LNCaP clone FGC (cell line): ENCODE measurements around the gene TCIRG1.
"Not testable (repeated sequence)": the region's sequence is repeated elsewhere in the genome, so short reads cannot be mapped to it uniquely, and the experiment has no call there.

ENCODE experiments used
- DNase-seq: peaks from one replicate; pipeline ENCODE4 v3.0.0-alpha.2; 2011; ENCODE audit warnings: low read depth
- H3K4me3 ChIP-seq: 2 replicates; pipeline ENCODE4 v1.5.1; 2011; ENCODE audit warnings: mild to moderate bottlenecking, low read depth, low read length, control low read depth
- TF ChIP-seq, protein P1 (sequence below): IDR thresholded peaks from 2 replicates; pipeline ENCODE4 v1.5.1; 2012; ENCODE audit warnings: mild to moderate bottlenecking; ENCODE audit not compliant: control insufficient read depth, insufficient read depth; ENCODE audit errors: extremely low read depth

The TCIRG1 gene, protein sequence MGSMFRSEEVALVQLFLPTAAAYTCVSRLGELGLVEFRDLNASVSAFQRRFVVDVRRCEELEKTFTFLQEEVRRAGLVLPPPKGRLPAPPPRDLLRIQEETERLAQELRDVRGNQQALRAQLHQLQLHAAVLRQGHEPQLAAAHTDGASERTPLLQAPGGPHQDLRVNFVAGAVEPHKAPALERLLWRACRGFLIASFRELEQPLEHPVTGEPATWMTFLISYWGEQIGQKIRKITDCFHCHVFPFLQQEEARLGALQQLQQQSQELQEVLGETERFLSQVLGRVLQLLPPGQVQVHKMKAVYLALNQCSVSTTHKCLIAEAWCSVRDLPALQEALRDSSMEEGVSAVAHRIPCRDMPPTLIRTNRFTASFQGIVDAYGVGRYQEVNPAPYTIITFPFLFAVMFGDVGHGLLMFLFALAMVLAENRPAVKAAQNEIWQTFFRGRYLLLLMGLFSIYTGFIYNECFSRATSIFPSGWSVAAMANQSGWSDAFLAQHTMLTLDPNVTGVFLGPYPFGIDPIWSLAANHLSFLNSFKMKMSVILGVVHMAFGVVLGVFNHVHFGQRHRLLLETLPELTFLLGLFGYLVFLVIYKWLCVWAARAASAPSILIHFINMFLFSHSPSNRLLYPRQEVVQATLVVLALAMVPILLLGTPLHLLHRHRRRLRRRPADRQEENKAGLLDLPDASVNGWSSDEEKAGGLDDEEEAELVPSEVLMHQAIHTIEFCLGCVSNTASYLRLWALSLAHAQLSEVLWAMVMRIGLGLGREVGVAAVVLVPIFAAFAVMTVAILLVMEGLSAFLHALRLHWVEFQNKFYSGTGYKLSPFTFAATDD

DNA sequence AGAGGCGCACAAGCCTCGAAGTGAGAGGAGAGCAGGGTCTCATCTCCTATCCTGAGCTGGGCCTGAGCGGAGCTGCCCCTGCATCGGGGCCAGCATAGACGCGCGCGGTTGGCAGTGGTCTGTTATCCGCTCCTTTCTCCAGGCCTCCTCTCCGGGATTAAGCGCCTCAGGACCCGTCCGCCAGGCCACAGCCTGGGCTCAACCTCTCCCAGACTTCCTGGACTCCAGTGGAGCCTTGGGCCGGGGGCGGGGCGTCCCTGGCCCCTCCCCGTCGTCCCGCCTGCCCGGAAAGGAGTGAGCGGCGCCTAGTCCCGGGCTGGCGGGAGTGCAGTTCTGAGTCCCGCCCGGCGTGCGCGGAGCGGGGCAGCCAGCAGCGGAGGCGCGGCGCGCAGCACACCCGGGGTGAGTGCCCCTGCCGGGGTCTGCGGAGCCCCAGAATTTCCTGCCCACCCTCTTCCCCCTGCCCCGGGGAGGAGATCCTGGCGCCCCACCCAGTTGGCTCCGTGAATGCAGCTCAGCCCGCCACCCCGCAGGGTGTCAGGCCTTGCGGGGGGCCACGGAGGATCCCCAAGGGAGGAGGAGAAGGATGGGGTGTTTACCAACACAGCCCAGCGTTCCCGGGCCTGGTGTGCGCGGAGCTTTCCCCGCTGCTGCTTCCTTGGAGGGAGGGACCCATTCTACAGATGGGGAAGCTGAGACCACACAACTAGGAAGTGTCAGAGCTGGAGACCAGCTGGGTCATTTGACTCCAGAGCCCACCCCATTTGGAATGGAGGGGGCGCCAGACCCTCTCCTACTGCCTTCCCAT lies at the start of gene TCIRG1:
TSS of gene TCIRG1 (plus strand) at position 308 of the 808 bp plus-strand sequence. CDS start 2,247 bp downstream, outside the sequence.
- DNase-seq: peak; percentile 21
- TF ChIP-seq, protein P1, sequence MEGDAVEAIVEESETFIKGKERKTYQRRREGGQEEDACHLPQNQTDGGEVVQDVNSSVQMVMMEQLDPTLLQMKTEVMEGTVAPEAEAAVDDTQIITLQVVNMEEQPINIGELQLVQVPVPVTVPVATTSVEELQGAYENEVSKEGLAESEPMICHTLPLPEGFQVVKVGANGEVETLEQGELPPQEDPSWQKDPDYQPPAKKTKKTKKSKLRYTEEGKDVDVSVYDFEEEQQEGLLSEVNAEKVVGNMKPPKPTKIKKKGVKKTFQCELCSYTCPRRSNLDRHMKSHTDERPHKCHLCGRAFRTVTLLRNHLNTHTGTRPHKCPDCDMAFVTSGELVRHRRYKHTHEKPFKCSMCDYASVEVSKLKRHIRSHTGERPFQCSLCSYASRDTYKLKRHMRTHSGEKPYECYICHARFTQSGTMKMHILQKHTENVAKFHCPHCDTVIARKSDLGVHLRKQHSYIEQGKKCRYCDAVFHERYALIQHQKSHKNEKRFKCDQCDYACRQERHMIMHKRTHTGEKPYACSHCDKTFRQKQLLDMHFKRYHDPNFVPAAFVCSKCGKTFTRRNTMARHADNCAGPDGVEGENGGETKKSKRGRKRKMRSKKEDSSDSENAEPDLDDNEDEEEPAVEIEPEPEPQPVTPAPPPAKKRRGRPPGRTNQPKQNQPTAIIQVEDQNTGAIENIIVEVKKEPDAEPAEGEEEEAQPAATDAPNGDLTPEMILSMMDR: no peak
- peak within 1 kb of the TSS; percentile 60 for H3K4me3 ChIP-seq

DNA sequence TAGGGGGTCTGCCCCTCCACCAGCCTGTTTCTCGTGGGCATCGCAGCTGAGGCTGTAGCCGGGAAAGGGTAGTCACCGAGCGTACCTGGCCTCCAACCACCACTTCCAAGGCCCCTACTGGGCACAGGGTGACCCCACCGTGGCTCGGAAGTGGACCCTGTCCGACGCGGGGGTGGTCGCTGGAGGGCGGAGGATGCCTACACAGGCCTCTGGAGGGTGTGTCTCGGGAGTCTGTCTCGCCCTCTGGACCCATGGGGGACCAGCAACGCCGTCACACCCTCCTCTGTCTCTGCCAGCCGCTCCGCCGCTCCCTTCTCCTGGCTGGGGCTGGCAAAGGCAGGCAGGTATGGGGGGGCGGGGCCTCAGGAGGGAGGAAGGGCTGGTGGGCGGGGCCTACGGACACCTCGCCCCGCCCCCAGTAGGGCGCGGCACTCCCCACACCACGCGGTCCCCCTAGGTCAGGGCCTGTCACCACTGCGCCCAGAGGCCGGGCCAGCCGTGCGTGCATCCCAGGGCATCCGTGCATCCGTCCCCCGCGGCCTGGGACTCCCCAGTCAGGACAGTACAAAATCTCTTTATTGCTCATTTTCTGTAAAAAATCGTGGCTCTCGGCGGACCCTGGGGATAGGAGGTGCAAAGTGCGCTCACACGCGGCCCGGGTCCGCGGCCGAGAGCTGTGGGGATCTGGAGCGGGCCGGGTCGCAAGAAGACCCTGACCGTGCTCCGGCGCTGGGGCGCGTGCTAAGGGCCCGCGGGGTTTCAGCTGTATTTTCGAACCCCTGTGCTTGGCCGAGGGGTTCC lies 48.1 kb upstream of the TCIRG1 start:
- not testable (repeated sequence) for H3K4me3 ChIP-seq, DNase-seq

DNA sequence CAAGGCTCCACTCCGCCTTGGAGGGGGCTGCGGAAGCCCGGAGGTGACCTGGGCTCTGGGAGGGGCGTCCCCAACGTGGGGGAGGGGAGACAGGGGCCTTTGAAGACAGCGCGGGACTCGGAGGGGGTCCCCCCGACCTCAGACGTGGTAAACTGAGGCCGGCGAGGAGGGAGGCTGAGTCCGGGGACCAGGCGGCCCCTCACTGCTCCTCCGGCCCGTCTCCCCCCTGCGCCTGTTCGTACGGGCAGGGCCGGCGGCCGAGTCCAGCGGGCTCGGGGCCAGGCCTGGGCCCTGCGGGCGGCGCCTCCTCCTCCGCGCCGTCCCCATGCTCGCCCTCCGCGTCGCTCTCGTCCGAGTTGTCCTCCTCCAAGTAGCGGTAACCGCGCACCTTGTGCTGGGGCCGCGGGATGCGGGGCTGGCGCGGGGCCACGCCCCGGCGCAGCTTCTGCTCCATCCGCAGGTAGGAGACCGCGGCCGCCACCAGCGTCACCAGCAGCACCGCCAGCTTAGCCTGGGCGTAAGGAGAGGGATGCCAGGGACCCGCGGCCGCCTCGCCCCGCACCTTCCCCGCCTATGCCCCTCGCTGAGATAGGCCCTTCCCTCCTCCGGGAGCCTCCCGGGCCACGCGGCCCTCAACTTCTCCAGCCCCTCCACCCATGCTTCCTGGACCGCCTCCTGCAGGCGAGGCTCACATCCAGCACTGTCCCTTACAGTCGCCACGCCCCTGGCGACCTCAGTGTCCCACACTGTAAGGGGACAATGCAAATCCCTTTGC lies 47.3 kb upstream of the TCIRG1 start:
- DNase-seq, H3K4me3 ChIP-seq: not testable (repeated sequence)

DNA sequence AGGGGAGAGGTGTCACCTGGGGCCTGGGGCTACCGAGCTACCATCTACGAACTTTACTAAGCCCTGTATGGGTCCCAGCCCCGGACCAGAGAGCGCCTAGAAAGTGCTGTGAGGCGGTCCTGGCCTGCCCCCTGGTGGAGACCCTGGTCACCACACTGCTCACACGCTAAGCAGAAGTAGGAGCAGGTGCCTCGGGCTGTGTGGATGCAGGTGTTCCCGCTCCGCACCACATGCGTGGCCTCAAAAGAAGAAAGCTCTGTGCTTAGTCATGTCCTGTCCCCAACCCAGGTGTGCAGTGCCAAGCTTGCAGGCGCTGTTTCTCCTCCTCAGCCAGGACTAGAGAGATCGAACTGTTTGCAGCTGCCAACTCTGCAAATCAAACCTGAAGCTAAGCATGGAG lies 45.0 kb upstream of the TCIRG1 start:
- DNase-seq, H3K4me3 ChIP-seq: not testable (repeated sequence)
- TF ChIP-seq, protein P1: peak; percentile 60

DNA sequence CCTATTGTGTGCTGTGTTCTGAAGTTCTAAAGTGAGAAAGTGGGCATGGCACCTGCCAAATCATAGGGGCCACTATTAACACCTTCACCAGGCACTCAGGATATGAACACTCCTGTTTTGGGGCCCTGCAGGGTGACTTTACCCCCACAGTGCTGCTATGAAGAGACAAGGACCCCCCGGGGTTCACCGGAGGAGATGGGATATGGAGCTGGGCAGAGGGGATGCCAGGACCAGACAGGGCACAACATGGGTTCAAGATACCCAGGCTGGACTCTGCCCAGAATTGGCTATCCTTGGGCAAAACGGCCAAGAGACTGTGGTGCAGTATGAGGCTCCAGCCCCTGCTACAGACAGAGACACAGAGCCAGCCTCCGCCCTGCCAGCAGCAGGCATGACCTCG lies 44.4 kb upstream of the TCIRG1 start:
- not testable (repeated sequence) for DNase-seq

DNA sequence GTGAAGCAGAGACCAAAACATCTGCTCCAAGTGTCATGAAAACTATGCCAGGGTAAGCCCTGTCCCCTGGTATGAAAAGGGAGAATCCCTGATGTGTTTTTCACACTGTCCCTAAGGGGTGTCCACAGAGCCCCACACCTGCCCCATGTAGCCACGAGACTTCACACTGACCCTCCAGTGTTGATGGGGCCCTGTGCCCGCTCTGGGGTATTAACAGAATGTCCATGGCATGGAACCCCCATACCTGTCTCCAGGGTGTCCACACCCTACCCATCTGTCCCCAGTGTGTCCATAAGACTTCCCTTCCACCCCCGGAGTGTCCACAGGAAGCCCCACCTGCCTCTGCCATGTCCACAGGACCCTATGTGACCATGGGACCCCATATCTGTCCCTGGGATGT lies 43.7 kb upstream of the TCIRG1 start:
- DNase-seq, H3K4me3 ChIP-seq: not testable (repeated sequence)

More for the DNA sequence above, 44.4 kb upstream of the TCIRG1 start:
- not testable (repeated sequence) for H3K4me3 ChIP-seq

DNA sequence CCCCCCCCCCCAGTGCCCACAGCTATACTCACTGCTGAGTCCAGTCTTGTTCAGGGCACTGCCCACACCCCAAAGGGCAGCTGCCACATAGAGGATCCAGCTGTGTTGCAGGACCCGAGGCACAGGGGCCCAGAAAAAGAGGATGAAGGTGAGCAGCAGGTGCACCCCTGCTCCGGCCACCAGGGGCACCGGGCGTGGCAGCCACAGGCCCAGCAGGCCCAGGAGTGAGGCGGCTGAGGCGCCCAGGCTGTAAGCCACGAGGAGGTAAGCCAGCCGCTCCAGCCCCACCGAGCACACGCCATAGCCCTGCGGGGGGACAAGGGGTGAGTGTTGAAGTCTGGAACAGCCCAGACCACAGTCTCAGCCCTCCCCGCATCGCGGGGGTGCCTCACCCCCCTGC lies 43.2 kb upstream of the TCIRG1 start:
- not testable (repeated sequence) for DNase-seq

DNA sequence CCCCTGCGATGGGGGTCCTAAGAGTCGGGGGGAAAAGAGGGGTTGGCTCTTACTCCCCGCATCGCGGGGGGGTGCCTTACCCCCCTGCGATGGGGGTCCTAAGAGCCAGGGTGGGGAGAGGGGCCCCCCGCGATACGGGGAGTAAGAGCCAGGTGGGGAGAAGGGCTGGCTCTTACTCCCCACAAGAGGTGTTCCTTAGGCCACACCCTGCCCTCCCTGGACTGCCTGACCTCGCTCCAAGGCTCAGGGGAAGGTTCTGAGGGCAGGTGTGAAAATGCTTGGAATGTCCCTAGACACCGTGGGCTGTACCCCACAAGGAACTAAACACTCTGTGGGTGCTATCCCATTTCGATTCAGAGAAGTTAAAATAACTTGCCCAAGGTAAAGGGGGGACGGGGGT lies 42.8 kb upstream of the TCIRG1 start:
- H3K4me3 ChIP-seq: no peak overlapping the region
- no peak for DNase-seq
- TF ChIP-seq, protein P1: no peak

More for the DNA sequence above, 43.2 kb upstream of the TCIRG1 start:
- H3K4me3 ChIP-seq: not testable (repeated sequence)
